NB4 (cell line): ENCODE results near the gene HACD3.

ENCODE experiments used
- DNase-seq: peaks from one replicate; pipeline ENCODE4 v3.0.0; 2010; ENCODE audit warnings: low read depth
- H3K4me3 ChIP-seq: one replicate; pipeline ENCODE4 v1.5.1; 2011; ENCODE audit warnings: mild to moderate bottlenecking, low read depth, low read length, moderate library complexity
- MYC ChIP-seq: IDR thresholded peaks from 2 replicates; pipeline ENCODE4 v1.6.1; 2011; ENCODE audit warnings: low read depth, low read length
- POLR2A ChIP-seq: IDR thresholded peaks from 2 replicates; pipeline ENCODE4 v1.6.1; 2011; ENCODE audit warnings: mild to moderate bottlenecking; ENCODE audit not compliant: insufficient read length; ENCODE audit errors: extremely low read depth
- TF ChIP-seq, protein P1 (sequence below): IDR thresholded peaks from one replicate; pipeline ENCODE4 v1.5.1; 2012; ENCODE audit warnings: low read depth, low read length
- TF ChIP-seq, protein P2 (sequence below): IDR thresholded peaks from 2 replicates; pipeline ENCODE4 v1.6.1; 2011; ENCODE audit warnings: low read depth, low read length

The HACD3 gene

DNA sequence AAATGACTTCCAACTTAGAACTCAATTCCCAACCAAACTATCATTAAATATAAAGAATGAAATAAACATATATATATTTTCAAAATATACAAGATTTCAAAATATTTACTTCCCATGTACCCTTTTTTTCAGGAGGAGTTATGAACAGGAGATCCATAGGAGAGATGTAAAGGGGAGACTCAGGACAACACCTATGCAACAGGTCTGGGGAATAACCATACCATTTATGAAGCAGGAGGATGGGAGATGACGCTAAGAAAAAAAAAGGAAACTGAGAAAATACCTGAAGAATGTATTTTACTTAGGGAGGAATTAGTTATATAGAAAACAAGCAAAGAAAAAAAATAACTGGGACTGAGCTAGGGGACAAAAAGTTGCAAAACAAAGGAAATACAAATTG, 56.8 kb downstream of the HACD3 start:
- TF ChIP-seq, protein P1, sequence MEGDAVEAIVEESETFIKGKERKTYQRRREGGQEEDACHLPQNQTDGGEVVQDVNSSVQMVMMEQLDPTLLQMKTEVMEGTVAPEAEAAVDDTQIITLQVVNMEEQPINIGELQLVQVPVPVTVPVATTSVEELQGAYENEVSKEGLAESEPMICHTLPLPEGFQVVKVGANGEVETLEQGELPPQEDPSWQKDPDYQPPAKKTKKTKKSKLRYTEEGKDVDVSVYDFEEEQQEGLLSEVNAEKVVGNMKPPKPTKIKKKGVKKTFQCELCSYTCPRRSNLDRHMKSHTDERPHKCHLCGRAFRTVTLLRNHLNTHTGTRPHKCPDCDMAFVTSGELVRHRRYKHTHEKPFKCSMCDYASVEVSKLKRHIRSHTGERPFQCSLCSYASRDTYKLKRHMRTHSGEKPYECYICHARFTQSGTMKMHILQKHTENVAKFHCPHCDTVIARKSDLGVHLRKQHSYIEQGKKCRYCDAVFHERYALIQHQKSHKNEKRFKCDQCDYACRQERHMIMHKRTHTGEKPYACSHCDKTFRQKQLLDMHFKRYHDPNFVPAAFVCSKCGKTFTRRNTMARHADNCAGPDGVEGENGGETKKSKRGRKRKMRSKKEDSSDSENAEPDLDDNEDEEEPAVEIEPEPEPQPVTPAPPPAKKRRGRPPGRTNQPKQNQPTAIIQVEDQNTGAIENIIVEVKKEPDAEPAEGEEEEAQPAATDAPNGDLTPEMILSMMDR = no peak
- TF ChIP-seq POLR2A (no peak), MYC (no peak)
- TF ChIP-seq, protein P2, sequence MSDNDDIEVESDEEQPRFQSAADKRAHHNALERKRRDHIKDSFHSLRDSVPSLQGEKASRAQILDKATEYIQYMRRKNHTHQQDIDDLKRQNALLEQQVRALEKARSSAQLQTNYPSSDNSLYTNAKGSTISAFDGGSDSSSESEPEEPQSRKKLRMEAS = no peak
- no peak for DNase-seq

DNA sequence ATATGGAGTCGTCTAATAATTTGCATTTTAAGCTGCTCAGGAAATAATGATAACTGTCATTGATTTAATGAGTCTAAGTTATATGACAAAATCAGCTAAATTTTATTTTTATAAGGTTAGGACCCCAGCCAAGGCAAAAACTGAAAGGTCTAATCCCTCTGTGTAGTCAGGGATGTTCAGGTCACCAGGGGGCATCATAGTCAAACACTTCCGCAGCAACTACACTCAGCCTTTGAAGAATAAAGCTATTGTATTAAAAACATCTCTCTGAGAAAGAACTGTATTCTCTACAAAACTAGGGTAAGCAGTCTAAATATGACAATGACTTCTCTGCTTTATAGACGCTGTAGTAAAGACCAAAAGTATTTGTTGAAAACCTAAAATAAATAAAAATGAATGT, 65.7 kb downstream of the HACD3 start:
- no peak overlapping the region for H3K4me3 ChIP-seq
- peak; percentile 28 for DNase-seq
- TF ChIP-seq MYC = no peak
- TF ChIP-seq, protein P2 = no peak
- TF ChIP-seq, protein P1 = peak; percentile 27

More for the DNA sequence above, 56.8 kb downstream of the HACD3 start:
- no peak overlapping the region for H3K4me3 ChIP-seq

DNA sequence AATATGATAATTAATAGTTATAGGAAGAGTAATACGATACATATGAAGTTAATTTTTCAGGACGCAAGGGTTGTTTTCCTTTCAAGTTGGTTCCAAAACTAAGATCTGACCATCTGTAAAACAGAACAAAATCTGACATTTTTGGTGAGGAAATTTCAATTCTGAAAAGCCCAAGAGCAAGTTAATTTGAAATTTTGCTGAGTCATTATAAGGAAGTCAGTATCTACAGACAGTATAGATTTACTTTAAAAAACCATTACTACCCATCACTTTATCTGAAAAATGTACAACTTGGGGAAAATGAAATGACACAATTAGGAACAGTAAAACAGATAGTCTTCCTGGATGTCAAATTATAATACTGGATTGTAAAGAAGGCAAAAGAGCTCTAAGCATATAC, 68.2 kb downstream of the HACD3 start:
- TF ChIP-seq MYC (no peak), POLR2A (no peak)
- TF ChIP-seq, protein P1 = no peak
- TF ChIP-seq, protein P2 = no peak
- DNase-seq = no peak
- H3K4me3 ChIP-seq = no peak overlapping the region

DNA sequence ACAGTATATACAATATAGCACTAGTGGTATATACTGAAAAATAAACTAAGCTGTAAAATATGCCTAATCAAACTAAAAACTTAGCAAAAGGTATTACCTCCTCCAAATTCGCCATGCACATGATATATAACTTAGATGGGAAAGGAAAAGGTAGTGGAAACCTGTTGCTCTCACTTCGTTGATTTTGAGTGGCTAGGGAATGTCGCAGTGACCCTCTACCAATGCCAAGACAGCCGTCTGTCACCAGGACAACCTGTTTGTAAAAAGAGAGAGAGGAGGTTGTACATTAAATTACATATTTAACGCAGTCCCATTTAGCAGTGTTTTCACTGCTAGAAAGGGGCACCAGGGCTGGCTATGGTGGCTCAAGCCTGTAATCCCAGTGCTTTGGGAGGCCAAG, 69.4 kb downstream of the HACD3 start:
- no peak for DNase-seq
- TF ChIP-seq, protein P2 = no peak
- TF ChIP-seq MYC = no peak
- no peak for TF ChIP-seq POLR2A
- TF ChIP-seq, protein P1 = no peak
- no peak overlapping the region for H3K4me3 ChIP-seq

DNA sequence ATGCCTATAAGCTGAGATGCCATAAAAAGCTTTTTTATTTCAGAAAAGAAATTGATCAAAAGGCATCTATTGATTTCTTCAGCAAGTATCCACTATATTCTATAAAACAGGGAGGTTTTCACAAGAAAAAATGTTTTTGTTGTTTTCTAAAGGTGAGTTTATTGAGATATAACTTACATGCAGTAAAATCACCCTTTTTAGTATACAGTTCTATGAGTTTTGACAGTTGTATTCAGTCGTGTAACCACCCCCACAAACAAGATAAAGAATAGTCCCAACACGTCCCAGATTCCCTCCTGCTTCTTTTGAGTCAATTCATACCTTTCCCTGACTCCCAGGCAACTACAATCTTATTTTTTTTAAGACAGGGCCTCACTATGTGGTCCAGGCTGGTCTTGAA, 72.9 kb downstream of the HACD3 start:
- TF ChIP-seq POLR2A = no peak
- TF ChIP-seq, protein P2 = no peak
- TF ChIP-seq, protein P1 = no peak
- no peak for TF ChIP-seq MYC
- no peak overlapping the region for H3K4me3 ChIP-seq

DNA sequence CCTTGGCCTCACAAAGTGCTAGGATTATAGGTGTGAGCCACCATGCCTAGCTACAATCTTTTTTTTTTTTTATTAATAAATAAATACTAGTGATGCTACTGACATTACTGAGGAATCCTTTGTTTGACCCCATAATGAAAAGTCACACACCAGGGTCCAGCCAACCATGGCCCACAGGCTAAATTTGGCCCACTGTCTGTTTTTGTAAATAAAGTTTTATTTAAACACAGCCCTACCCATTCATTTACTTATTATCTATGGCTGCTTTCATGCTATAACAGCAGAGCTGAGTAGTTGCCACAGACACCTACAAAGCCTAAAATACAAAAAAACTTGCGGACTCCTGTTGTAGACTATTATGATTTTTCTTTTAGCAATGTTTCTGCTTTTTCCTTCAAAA, 73.3 kb downstream of the HACD3 start:
- TF ChIP-seq, protein P2 = no peak
- TF ChIP-seq POLR2A (no peak), MYC (no peak)
- TF ChIP-seq, protein P1 = no peak
- no peak for DNase-seq
- H3K4me3 ChIP-seq = no peak overlapping the region

More for the DNA sequence above, 72.9 kb downstream of the HACD3 start:
- no peak for DNase-seq
